Measurements from ENCODE around the gene NAT14. TPM values are rescaled to one million over a fixed set of nuclear protein-coding genes. Genes with fewer than 3 reads are reported as not detected.

The NAT14 gene
- polyA plus RNA-seq, 2 of the 4 experiments (the other 2 are of a cell fraction): 16.8 to 50.3 TPM

DNA sequence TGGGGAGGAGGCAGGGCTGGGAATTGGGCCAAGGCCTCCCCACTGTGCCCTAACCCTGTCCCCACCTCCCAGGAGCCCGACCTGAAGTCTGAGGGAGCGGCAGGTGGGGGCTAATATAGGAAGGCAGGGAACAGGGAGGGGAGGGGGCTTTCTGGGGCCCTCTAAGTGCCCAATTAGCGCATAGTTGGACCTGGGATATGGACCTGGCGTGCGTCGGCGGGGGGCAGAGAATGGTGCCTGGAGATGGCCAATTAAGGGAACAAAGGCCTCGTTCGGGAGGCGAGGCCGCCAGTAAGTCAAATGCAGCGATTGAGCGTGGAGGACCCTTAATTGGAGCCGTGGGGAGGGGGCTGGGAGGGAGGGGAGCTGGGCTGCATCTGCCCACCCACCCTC is 20.3 kb upstream of the NAT14 start, which contains the start of gene C19orf85 (continued):
- TF ChIP-seq, protein P1, sequence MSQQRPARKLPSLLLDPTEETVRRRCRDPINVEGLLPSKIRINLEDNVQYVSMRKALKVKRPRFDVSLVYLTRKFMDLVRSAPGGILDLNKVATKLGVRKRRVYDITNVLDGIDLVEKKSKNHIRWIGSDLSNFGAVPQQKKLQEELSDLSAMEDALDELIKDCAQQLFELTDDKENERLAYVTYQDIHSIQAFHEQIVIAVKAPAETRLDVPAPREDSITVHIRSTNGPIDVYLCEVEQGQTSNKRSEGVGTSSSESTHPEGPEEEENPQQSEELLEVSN (IDR thresholded peaks at IDR 0.05; ENCODE audit: borderline replicate concordance, low read depth): no peak
- TF ChIP-seq HEYL (CRISPR knock-in tag; IDR thresholded peaks at IDR 0.05) (no peak), ZC3H11A (IDR thresholded peaks at IDR 0.05) (no peak), ZSCAN20 (CRISPR knock-in tag; IDR thresholded peaks at IDR 0.05) (no peak), HOXB13 (CRISPR knock-in tag; IDR thresholded peaks at IDR 0.05; ENCODE audit: low read depth) (no peak)
- TF ChIP-seq, protein P2, sequence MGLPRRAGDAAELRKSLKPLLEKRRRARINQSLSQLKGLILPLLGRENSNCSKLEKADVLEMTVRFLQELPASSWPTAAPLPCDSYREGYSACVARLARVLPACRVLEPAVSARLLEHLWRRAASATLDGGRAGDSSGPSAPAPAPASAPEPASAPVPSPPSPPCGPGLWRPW (IDR thresholded peaks at IDR 0.05): no peak

DNA sequence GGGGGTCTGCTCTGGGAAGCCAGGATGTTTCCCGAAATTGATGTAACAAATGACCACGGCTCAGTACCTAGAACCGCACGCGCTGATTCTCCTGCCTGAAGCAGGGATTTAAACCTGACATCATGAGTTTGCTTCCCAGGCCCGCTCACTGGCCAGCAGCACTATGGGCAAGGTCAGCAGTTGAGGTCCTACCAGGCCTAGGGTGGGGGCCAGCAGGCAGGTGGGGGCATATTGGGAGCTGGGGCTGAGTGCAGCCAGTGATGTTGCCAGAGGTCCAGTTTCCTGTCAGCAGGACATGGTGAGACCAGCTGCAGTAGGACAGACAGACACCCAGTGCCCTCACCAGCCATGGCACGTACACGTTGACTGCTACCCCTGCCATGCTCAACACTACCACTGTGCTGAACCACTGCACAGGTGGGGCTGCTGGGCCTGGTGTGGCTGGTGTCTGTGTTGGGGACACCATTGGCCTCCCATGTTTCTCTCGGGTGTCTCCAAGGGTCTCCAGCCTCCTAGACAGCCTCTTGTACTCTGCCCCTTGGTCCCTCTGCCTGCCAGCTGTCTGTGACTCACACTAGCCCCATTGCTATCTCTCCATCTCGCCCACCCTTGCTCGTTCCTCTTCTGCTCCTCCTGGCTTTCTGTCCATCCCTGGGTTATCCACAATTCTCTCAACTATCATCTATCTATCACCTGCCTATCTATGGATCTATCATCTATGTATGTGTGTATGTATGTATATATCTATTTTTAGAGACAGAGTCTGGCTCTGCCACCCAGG is 19.3 kb upstream of the NAT14 start:
- no peak overlapping the region for H3K27ac ChIP-seq
- H3K4me2 ChIP-seq: no peak overlapping the region
- ATAC-seq (no peak), DNase-seq (ENCODE audit: low read depth in 1 of 2, low spot score in 1 of 2) (no peak), FAIRE-seq (no peak)
- WGBS (ENCODE audit: missing lambda C conversion rate): 70% methylated on average over 11 of the region's 11 CpGs
- TF ChIP-seq CHD2 (IDR thresholded peaks at IDR 0.05; ENCODE audit: low read length, partially characterized antibody) (no peak), NR3C1 (IDR thresholded peaks at IDR 0.05) (no peak), EP300 (IDR thresholded peaks at IDR 0.05) (no peak), RAD21 (conservative IDR thresholded peaks at IDR 0.05 in 1 of 2, IDR thresholded peaks at IDR 0.05 in 1 of 2) (no peak), EHF (CRISPR knock-in tag; IDR thresholded peaks at IDR 0.05) (no peak), POLR2AphosphoS2 (conservative IDR thresholded peaks at IDR 0.05; ENCODE audit: low read length) (no peak), FOXS1 (CRISPR knock-in tag; IDR thresholded peaks at IDR 0.05) (no peak), ESRRA (IDR thresholded peaks at IDR 0.05; ENCODE audit: borderline replicate concordance, low read length) (no peak), MYC (IDR thresholded peaks at IDR 0.05; ENCODE audit: borderline replicate concordance, low read length) (no peak), NFE2L2 (conservative IDR thresholded peaks at IDR 0.05; ENCODE audit: low read length) (no peak), HOXA7 (CRISPR knock-in tag; IDR thresholded peaks at IDR 0.05) (no peak)
- TF ChIP-seq, protein P3, sequence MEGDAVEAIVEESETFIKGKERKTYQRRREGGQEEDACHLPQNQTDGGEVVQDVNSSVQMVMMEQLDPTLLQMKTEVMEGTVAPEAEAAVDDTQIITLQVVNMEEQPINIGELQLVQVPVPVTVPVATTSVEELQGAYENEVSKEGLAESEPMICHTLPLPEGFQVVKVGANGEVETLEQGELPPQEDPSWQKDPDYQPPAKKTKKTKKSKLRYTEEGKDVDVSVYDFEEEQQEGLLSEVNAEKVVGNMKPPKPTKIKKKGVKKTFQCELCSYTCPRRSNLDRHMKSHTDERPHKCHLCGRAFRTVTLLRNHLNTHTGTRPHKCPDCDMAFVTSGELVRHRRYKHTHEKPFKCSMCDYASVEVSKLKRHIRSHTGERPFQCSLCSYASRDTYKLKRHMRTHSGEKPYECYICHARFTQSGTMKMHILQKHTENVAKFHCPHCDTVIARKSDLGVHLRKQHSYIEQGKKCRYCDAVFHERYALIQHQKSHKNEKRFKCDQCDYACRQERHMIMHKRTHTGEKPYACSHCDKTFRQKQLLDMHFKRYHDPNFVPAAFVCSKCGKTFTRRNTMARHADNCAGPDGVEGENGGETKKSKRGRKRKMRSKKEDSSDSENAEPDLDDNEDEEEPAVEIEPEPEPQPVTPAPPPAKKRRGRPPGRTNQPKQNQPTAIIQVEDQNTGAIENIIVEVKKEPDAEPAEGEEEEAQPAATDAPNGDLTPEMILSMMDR (IDR thresholded peaks at IDR 0.05): no peak
- TF ChIP-seq, protein P4, sequence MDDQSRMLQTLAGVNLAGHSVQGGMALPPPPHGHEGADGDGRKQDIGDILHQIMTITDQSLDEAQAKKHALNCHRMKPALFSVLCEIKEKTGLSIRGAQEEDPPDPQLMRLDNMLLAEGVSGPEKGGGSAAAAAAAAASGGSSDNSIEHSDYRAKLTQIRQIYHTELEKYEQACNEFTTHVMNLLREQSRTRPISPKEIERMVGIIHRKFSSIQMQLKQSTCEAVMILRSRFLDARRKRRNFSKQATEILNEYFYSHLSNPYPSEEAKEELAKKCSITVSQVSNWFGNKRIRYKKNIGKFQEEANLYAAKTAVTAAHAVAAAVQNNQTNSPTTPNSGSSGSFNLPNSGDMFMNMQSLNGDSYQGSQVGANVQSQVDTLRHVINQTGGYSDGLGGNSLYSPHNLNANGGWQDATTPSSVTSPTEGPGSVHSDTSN (IDR thresholded peaks at IDR 0.05): no peak
- TF ChIP-seq, protein P5, sequence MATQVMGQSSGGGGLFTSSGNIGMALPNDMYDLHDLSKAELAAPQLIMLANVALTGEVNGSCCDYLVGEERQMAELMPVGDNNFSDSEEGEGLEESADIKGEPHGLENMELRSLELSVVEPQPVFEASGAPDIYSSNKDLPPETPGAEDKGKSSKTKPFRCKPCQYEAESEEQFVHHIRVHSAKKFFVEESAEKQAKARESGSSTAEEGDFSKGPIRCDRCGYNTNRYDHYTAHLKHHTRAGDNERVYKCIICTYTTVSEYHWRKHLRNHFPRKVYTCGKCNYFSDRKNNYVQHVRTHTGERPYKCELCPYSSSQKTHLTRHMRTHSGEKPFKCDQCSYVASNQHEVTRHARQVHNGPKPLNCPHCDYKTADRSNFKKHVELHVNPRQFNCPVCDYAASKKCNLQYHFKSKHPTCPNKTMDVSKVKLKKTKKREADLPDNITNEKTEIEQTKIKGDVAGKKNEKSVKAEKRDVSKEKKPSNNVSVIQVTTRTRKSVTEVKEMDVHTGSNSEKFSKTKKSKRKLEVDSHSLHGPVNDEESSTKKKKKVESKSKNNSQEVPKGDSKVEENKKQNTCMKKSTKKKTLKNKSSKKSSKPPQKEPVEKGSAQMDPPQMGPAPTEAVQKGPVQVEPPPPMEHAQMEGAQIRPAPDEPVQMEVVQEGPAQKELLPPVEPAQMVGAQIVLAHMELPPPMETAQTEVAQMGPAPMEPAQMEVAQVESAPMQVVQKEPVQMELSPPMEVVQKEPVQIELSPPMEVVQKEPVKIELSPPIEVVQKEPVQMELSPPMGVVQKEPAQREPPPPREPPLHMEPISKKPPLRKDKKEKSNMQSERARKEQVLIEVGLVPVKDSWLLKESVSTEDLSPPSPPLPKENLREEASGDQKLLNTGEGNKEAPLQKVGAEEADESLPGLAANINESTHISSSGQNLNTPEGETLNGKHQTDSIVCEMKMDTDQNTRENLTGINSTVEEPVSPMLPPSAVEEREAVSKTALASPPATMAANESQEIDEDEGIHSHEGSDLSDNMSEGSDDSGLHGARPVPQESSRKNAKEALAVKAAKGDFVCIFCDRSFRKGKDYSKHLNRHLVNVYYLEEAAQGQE (IDR thresholded peaks at IDR 0.05): no peak
- TF ChIP-seq, protein P1 (IDR thresholded peaks at IDR 0.05; ENCODE audit: borderline replicate concordance, low read depth): no peak
- TF ChIP-seq, protein P6, sequence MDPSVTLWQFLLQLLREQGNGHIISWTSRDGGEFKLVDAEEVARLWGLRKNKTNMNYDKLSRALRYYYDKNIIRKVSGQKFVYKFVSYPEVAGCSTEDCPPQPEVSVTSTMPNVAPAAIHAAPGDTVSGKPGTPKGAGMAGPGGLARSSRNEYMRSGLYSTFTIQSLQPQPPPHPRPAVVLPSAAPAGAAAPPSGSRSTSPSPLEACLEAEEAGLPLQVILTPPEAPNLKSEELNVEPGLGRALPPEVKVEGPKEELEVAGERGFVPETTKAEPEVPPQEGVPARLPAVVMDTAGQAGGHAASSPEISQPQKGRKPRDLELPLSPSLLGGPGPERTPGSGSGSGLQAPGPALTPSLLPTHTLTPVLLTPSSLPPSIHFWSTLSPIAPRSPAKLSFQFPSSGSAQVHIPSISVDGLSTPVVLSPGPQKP (IDR thresholded peaks at IDR 0.05; ENCODE audit: low read depth, low read length): no peak
- TF ChIP-seq, protein P2 (IDR thresholded peaks at IDR 0.05): no peak
- ChIA-PET CTCF (interaction anchor here (0.9 to 6.9 kb wide), 13 partner anchors 11 to 325 kb away, joined by 3 to 194 read pairs (median 31); partner anchors contain the start of genes NAT14, SSC5D, ZNF628 and ZNF865), POLR2A (interaction anchor here (2.7 kb wide), 1 partner anchor 11 kb away, joined by 17 read pairs; the partner anchor contains the start of gene ZNF628)
- peaks cover 12% of the 10 kb centered on the region; the same call in 2 of the 3 replicates for H3K4me1 ChIP-seq
- no peaks in the 10 kb centered on the region for H3K9me3 ChIP-seq
- no peak overlapping the region for H3K4me3 ChIP-seq
